HCT116 (cell line): ENCODE data around the gene TRNAU1AP. TPM values are rescaled to one million over a fixed set of nuclear protein-coding genes. Genes with fewer than 3 reads are reported as not detected.
"Not testable (repeated sequence)": the region's sequence is repeated elsewhere in the genome, so short reads cannot be mapped to it uniquely, and the experiment has no call there.

Experiments
- ATAC-seq: fragments of 200-7000 bp; cut with Tn5 transposase; 2 replicates; pipeline ENCODE4 v1.9.1; 2020; ENCODE audit warnings: mild to moderate bottlenecking, moderate library complexity
- BruUV-seq: library from RNA; stranded (reverse); fragments of 400-500 nt; replicated peaks from 2 replicates; lab custom pipeline; 2021; lab: Mats Ljungman, UMichigan
- CTCF ChIA-PET: fragments of 300-600 bp; sonication (Branson Sonifier 250); formaldehyde crosslinking; loops from one replicate; lab custom pipeline; 2021; ENCODE audit warnings: antibody characterized with exemption; lab: Charles Lee
- POLR2A ChIA-PET: fragments of 300-600, 350-600 bp; sonication (Branson Sonifier 250); formaldehyde crosslinking; loops from one replicate; lab custom pipeline; 2021; ENCODE audit warnings: antibody characterized with exemption; lab: Charles Lee
- RAD21 ChIA-PET, 2 experiments: fragments of 300-600 bp; sonication (Branson Sonifier 250); formaldehyde crosslinking; loops; one replicate each; lab custom pipeline; 2023; ENCODE audit warnings: low total read pairs in 2 of 2; ENCODE audit not compliant: uncharacterized antibody in 2 of 2, unreplicated experiment in 2 of 2, low non-redundant PET in 1 of 2; lab: Charles Lee
- DNase-seq: peaks from one replicate; pipeline ENCODE4 v3.0.0-alpha.2; 2010; ENCODE audit warnings: low read depth, low spot score
- H2AFZ ChIP-seq: fragments of 200-600 bp; shearing (Covaris generic), sonication (generic); 2 replicates; pipeline ENCODE4 v1.6.1; 2017; ENCODE audit warnings: low read depth, mixed run types, mixed read lengths, antibody characterized with exemption, low read length; ENCODE audit not compliant: poor library complexity, severe bottlenecking
- H3K27ac ChIP-seq: 2 replicates; pipeline ENCODE4 v1.5.1; 2012; ENCODE audit warnings: low read depth, low read length
- H3K27me3 ChIP-seq: fragments of 200-600 bp; sonication (generic); 2 replicates; pipeline ENCODE4 v1.6.1; 2016; ENCODE audit warnings: mixed run types, low read length, mixed read lengths; ENCODE audit not compliant: insufficient read depth
- H3K36me3 ChIP-seq, 2 experiments: fragments of 200-500 bp in 1 of 2; fragments of 200-600 bp in 1 of 2; sonication (Bioruptor generic) in 1 of 2; sonication (generic) in 1 of 2; 2 replicates each; pipeline versions ENCODE4 v1.5.1 to v1.6.1; 2014 to 2016; ENCODE audit warnings: low read length in 2 of 2, inconsistent platforms in 1 of 2, mixed read lengths in 1 of 2, mixed run types in 1 of 2; ENCODE audit not compliant: insufficient read depth in 2 of 2, control insufficient read depth in 1 of 2
- H3K4me1 ChIP-seq, 2 experiments: fragments of 200-600 bp in 1 of 2; sonication (generic) in 1 of 2; 2 replicates each; pipeline versions ENCODE4 v1.5.1 to v1.6.1; 2012 to 2017; ENCODE audit warnings: low read length in 2 of 2, inconsistent platforms in 1 of 2, mild to moderate bottlenecking in 1 of 2, mixed read lengths in 1 of 2, mixed run types in 1 of 2, moderate library complexity in 1 of 2; ENCODE audit not compliant: insufficient read depth in 2 of 2, control insufficient read depth in 1 of 2
- H3K4me2 ChIP-seq: fragments of 200-600 bp; sonication (generic); 2 replicates; pipeline ENCODE4 v1.6.1; 2017; ENCODE audit warnings: mixed run types, low read length, mixed read lengths
- H3K4me3 ChIP-seq, 2 experiments: fragments of 200-600 bp in 1 of 2; sonication (generic) in 1 of 2; replicated peaks in 1 of 2; 2 replicates each; pipeline ENCODE4 v1.5.1; 2011 to 2016; ENCODE audit warnings: low read length in 2 of 2, control low read depth in 1 of 2, low read depth in 1 of 2, mild to moderate bottlenecking in 1 of 2, mixed read lengths in 1 of 2, mixed run types in 1 of 2
- H3K79me2 ChIP-seq: fragments of 200-600 bp; sonication (generic); 2 replicates; pipeline ENCODE4 v1.6.1; 2017; ENCODE audit warnings: mild to moderate bottlenecking, mixed run types, low read length, moderate library complexity, mixed read lengths; ENCODE audit not compliant: insufficient read depth
- H3K9ac ChIP-seq: fragments of 200-600 bp; sonication (generic); 2 replicates; pipeline ENCODE4 v1.6.1; 2016; ENCODE audit warnings: low read length, mixed read lengths
- H3K9me2 ChIP-seq: fragments of 200-600 bp; sonication (generic), shearing (Covaris generic); 2 replicates; pipeline ENCODE4 v1.6.1; 2017; ENCODE audit warnings: mixed run types, mild to moderate bottlenecking, moderate library complexity; ENCODE audit not compliant: insufficient read depth
- H3K9me3 ChIP-seq, 2 experiments: fragments of 200-500 bp in 1 of 2; fragments of 200-600 bp in 1 of 2; sonication (Bioruptor generic) in 1 of 2; sonication (generic) in 1 of 2; 2 replicates each; pipeline ENCODE4 v1.6.1; 2014 to 2017; ENCODE audit warnings: low read length in 2 of 2, mixed read lengths in 2 of 2, inconsistent platforms in 1 of 2, low read depth in 1 of 2, mild to moderate bottlenecking in 1 of 2, mixed run types in 1 of 2, moderate library complexity in 1 of 2; ENCODE audit not compliant: control insufficient read depth in 1 of 2, insufficient read depth in 1 of 2
- H4K20me1 ChIP-seq: fragments of 200-600 bp; sonication (generic), shearing (Covaris generic); 2 replicates; pipeline ENCODE4 v1.6.1; 2017; ENCODE audit warnings: mixed run types, mild to moderate bottlenecking, moderate library complexity; ENCODE audit not compliant: insufficient read depth
- CBX3 ChIP-seq: IDR thresholded peaks from 2 replicates; pipeline ENCODE4 v1.6.1; 2012; ENCODE audit warnings: low read depth
- EGR1 ChIP-seq: IDR thresholded peaks from 2 replicates; pipeline ENCODE4 v1.6.1; 2012; ENCODE audit warnings: low read depth
- EZH2 ChIP-seq: fragments of 200-600 bp; sonication (generic); IDR thresholded peaks from 2 replicates; pipeline ENCODE4 v1.6.1; 2017; ENCODE audit warnings: antibody characterized with exemption, mixed run types
- RAD21 ChIP-seq: IDR thresholded peaks from 2 replicates; pipeline ENCODE4 v1.6.1; 2012; ENCODE audit warnings: low read depth, mild to moderate bottlenecking
- TCF7L2 ChIP-seq: IDR thresholded peaks from 2 replicates; pipeline ENCODE4 v1.7.0; 2011; ENCODE audit warnings: borderline replicate concordance, inconsistent platforms; ENCODE audit not compliant: insufficient read depth, insufficient read length; ENCODE audit errors: extremely low read depth
- ZNF274 ChIP-seq: fragments of 200-500 bp; sonication (Bioruptor generic); IDR thresholded peaks from 2 replicates; pipeline ENCODE4 v1.6.1; 2014; ENCODE audit warnings: mild to moderate bottlenecking, low read depth, low read length, inconsistent platforms
- intact Hi-C: fragments of 100-400 bp; cut with micrococcal nuclease; formaldehyde crosslinking; loops from 2 replicates; pipeline ENCODE4 v1.10.0; 2022
- total RNA-seq: library from RNA; stranded (reverse); gene quantifications from one replicate; pipeline ENCODE4 v1.2.1, GENCODE V29; 2021; ENCODE audit not compliant: unreplicated experiment

TRNAU1AP gene
- total RNA-seq, 1 experiment from 2014 or later, result 29.7 TPM

DNA sequence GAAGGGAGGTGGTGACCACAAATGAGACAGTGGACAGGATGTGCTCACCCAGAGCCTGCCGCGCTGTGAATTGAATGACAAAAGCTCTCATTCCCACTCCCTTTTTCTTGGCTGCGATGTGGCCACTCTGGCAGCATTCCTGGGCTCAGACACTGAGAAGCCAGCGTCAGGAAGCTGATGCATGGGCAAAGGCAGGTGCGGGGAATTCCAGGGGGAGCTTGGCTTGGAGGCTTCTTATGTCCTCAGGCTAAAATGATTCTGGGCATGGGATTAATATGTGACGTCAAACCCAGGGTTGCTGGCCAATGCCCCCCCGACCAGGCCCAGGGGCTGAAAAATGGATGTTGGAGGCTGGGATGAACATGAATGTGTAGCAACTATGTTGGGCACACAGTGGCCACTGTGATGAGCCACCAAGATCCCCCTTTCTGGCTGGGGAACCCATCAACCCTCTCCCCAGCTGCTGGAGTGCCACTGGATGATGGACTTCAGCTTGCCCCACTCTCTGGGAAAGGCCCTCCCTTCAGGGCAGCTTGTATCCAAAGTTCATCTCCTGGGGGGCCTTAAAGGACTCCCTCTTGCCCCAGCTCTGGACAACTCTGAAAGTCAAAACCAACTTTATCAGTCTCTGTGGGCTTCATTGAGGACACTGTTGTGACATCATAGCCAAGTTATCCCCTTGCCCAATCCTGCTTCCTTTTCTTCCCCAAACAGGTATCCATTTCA, 42.0 kb downstream of the TRNAU1AP start:
- POLR2A ChIA-PET, result interaction anchor here (1.2 kb wide), 1 partner anchor 13 kb away, joined by 6 read pairs; no protein-coding TSS in a partner anchor
- ATAC-seq, H3K9ac ChIP-seq, RAD21 ChIA-PET, H3K79me2 ChIP-seq, H3K9me3 ChIP-seq, intact Hi-C loops, H3K9me2 ChIP-seq, BruUV-seq, H3K4me1 ChIP-seq, H3K4me3 ChIP-seq, H3K4me2 ChIP-seq, H3K27me3 ChIP-seq, H2AFZ ChIP-seq, H3K27ac ChIP-seq, H3K36me3 ChIP-seq, CTCF ChIA-PET, DNase-seq, H4K20me1 ChIP-seq: not testable (repeated sequence)

GRCh38 chr1:28595412-28596191, 42.7 kb downstream of the TRNAU1AP start:
- no peak overlapping the region for H3K4me3 ChIP-seq
- H3K4me2 ChIP-seq, result no peak overlapping the region
- TF ChIP-seq EZH2 (no peak), CBX3 (no peak), TCF7L2 (no peak), RAD21 (no peak), ZNF274 (no peak), EGR1 (no peak)
- ChIA-PET POLR2A (interaction anchor here (1.2 kb wide), 1 partner anchor 14 kb away, joined by 6 read pairs; no protein-coding TSS in a partner anchor), CTCF (no interaction called here), RAD21 (no interaction called here)
- peaks cover 0 to 4% of the 10 kb centered on the region in 2 experiments; a peak in 1 of 4 replicates for H3K36me3 ChIP-seq
- no peak for DNase-seq
- H2AFZ ChIP-seq, result no peak overlapping the region
- H3K27me3 ChIP-seq, result no peaks in the 10 kb centered on the region
- no peak for ATAC-seq
- H3K9me3 ChIP-seq, result no peaks in the 10 kb centered on the region
- H3K27ac ChIP-seq, result no peak overlapping the region
- no peaks in the 10 kb centered on the region for H3K9me2 ChIP-seq
- BruUV-seq, result no TSS peak
- H3K79me2 ChIP-seq, result no peaks in the 10 kb centered on the region
- intact Hi-C loops, result no loop called here
- no peak overlapping the region for H3K9ac ChIP-seq
- H4K20me1 ChIP-seq, result no peaks in the 10 kb centered on the region
- H3K4me1 ChIP-seq, result peaks cover 0 to 12% of the 10 kb centered on the region in 2 experiments; a peak in 2 of 4 replicates

- H4K20me1 ChIP-seq, H2AFZ ChIP-seq, CTCF ChIA-PET, BruUV-seq, H3K9me3 ChIP-seq, H3K27me3 ChIP-seq, H3K4me2 ChIP-seq, H3K36me3 ChIP-seq, H3K4me3 ChIP-seq, H3K79me2 ChIP-seq, RAD21 ChIA-PET, H3K27ac ChIP-seq, ATAC-seq, H3K9ac ChIP-seq, DNase-seq, intact Hi-C loops, H3K9me2 ChIP-seq: not testable (repeated sequence)
- H3K4me1 ChIP-seq, result peaks cover 5 to 17% of the 10 kb centered on the region in 2 experiments; a peak in 3 of 4 replicates
- POLR2A ChIA-PET, result interaction anchor here (1.2 kb wide), 1 partner anchor 14 kb away, joined by 6 read pairs; no protein-coding TSS in a partner anchor
These were observed 43.4 kb downstream of the TRNAU1AP start for GRCh38 chr1:28596276-28596675.
